ENCODE results near the gene SCRN1. TPM values are rescaled to one million over a fixed set of nuclear protein-coding genes. Genes with fewer than 3 reads are reported as not detected.

The SCRN1 gene
- total and polyA plus RNA-seq, 2 of the 13 experiments (the other 11 are each of a cell fraction or from before 2014, with no cell fraction given), result 43.2 to 49.8 TPM

- TF ChIP-seq TFE3 (CRISPR knock-in tag; IDR thresholded peaks at IDR 0.05), result no peak
- no peak for TF ChIP-seq ZNF883 (CRISPR knock-in tag; IDR thresholded peaks at IDR 0.05; ENCODE audit: not compliant biosample characterization)
- no peak for TF ChIP-seq ZNF451 (CRISPR knock-in tag; IDR thresholded peaks at IDR 0.05)
- TF ChIP-seq TMF1 (CRISPR knock-in tag; IDR thresholded peaks at IDR 0.05; ENCODE audit: low read depth), result no peak
- TF ChIP-seq HNRNPK (IDR thresholded peaks at IDR 0.05; ENCODE audit: low read depth, low read length, poor library complexity, severe bottlenecking), result no peak
- TF ChIP-seq ZNF580 (CRISPR knock-in tag; IDR thresholded peaks at IDR 0.05; ENCODE audit: borderline replicate concordance, low read depth), result no peak
- TF ChIP-seq ZNF503 (CRISPR knock-in tag; IDR thresholded peaks at IDR 0.05), result no peak
- no peak; the same call in 1 of the 2 replicates for TF ChIP-seq ZNF629 (CRISPR knock-in tag; conservative IDR thresholded peaks at IDR 0.05)
- TF ChIP-seq ZNF501 (CRISPR knock-in tag; IDR thresholded peaks at IDR 0.05), result no peak
- TF ChIP-seq CHD2 (IDR thresholded peaks at IDR 0.05; ENCODE audit: low read depth, low read length), result no peak
- TF ChIP-seq GMEB2 (CRISPR knock-in tag; IDR thresholded peaks at IDR 0.05; ENCODE audit: low read depth), result no peak
- TF ChIP-seq ZNF136 (CRISPR knock-in tag; IDR thresholded peaks at IDR 0.05; ENCODE audit: low read depth), result no peak
- TF ChIP-seq HMGA1 (CRISPR knock-in tag; conservative IDR thresholded peaks at IDR 0.05), result no peak
- no peak for TF ChIP-seq ZBTB7A (CRISPR knock-in tag; IDR thresholded peaks at IDR 0.05)
- peak; percentile 87 for TF ChIP-seq ZNF142 (CRISPR knock-in tag; IDR thresholded peaks at IDR 0.05)
- no peak for TF ChIP-seq MNT (IDR thresholded peaks at IDR 0.05)
Observed at GRCh38 chr7:29989257-29989995, at the start of gene SCRN1 (continued).

Measured in HepG2 (cell line).